ENCODE results near the gene DCAF15.
"Not testable (repeated sequence)": the region's sequence is repeated elsewhere in the genome, so short reads cannot be mapped to it uniquely, and the experiment has no call there.

DCAF15 gene

GRCh38 chr19:13960863-13961784, 8.8 kb downstream of the DCAF15 start:
- no peak for DNase-seq

DNA sequence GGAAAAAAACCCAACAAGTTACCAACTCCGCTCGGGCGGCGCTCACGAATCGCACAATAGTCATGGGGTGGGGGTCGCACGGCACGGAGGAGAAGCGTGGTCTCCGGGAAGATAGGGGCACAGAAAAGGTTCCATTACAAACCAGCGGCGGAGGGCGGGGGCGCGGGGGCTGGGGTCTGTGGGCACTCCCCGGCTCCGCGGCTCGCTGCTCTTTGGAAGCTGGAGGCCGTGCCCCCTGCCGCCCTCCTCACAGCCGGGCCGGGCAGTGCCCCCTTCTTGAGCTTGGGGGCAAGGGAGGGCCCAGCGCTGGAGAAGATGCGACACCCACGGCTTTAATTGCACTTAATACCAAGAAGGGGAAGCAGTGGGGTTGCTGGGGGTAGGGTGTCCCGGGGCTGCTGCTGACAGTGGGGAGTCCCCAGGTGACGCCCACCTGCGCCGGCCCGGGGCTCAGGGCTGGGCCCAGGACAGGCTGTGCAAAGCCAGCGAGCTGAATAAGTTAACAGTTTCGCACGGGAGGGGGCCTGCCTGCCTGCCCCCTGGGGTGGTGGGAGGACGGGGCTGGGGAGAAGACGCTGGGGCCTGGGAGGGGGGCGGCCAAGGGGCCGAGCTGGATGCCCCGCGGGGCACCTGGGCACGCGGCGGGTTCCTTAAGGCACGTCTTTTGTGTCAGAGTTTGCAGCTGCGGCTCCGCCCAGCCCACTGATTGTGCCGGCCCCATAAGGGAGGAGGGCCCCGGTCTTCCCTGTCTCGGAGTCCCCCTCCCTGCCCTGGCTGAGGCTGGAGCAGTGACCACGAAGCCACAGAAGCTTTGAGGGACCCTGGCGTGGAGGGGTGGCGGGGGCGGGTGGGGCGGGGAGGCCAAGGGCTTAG, 9.8 kb downstream of the DCAF15 start:
- DNase-seq, result peak; percentile 22

GRCh38 chr19:13962699-13963602, 10.6 kb downstream of the DCAF15 start:
- DNase-seq, result peak; percentile 55

GRCh38 chr19:13963603-13964105, 11.3 kb downstream of the DCAF15 start:
- DNase-seq, result no peak

DNA sequence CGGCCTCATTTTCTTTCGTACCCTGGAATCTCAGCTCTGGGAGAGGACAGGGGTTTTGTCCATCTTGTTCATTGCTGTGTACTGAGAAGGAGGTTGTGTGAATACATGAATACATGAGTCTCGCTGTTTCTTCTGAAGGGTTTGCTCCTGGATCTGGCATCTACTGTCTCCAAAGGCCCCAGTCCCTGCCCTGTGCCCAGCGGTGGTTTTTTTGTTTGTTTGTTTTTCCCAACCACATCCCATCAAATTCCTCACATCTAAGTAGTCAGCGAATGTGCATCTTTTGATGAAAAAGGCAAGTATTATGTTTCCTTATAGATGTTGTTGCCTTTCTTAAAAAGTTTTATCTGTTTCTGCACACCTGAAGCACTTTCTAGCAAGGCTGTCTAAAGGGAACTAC, 12.5 kb downstream of the DCAF15 start:
- DNase-seq, result peak; percentile 36

- DNase-seq, result no peak
These were observed 13.1 kb downstream of the DCAF15 start for GRCh38 chr19:13965377-13965896.

GRCh38 chr19:13965926-13966683, 13.8 kb downstream of the DCAF15 start:
- DNase-seq, result no peak

- no peak for DNase-seq
These were observed 14.4 kb downstream of the DCAF15 start for GRCh38 chr19:13966684-13967128.

GRCh38 chr19:13967206-13967605, 14.9 kb downstream of the DCAF15 start:
- DNase-seq, result not testable (repeated sequence)

DNA sequence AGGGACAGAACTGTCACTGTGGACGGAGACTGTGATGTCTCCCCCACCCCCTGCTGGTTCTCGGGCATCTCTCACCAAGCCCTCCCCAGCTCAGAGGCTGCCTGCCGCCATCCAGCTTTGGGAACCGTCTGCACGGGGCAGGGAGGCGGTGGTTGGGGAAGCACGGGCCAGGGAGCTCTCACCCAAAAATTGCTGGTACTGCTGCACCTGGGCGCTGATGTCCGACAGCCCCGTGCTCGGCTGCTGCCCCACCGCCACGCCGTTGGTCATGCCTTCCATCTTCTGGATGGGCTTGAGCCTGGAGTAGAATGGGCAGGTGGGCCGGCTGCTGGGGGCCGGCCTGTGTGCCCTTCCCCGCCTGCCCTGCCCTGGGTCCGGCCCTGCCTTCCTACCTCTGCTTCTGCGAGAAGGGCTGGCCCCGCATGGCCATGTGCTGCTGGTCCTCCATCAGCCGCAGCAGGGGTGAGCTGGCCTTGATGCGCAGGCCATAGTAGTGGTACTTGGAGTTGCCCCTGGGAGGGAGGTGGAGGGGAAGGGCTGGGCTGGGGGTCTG, 16.1 kb downstream of the DCAF15 start:
- no peak for DNase-seq

GRCh38 chr19:13968999-13969398, 16.7 kb downstream of the DCAF15 start:
- no peak for DNase-seq

- DNase-seq, result peak; percentile 20
These were observed 17.6 kb downstream of the DCAF15 start for GRCh38 chr19:13969897-13970296.

GRCh38 chr19:13971868-13972267, 19.6 kb downstream of the DCAF15 start:
- DNase-seq, result not testable (repeated sequence)

- DNase-seq, result no peak
These were observed 20.3 kb downstream of the DCAF15 start for GRCh38 chr19:13972368-13973155.

- not testable (repeated sequence) for DNase-seq
These were observed 21.2 kb downstream of the DCAF15 start for GRCh38 chr19:13973479-13973878.

DNA sequence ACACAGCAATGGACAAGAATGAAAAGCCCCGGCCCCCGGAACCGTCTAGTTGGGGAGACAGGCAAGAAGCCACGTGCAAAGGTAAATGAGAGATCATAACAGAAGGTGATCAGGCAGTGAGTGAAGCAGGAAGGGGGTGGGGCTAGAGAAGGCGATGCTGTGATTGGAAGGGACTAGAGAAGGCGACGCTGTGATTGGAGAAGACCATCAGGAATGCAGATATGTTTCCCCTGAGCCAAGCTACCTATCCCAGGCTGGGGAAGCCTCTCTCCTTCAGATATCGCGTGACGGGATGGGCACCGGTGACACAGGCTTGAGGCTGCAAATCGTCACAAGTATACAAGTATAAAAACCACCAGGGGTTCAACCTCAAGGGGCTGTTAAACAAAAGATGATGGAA, 21.8 kb downstream of the DCAF15 start:
- DNase-seq, result peak; percentile 21

DNA sequence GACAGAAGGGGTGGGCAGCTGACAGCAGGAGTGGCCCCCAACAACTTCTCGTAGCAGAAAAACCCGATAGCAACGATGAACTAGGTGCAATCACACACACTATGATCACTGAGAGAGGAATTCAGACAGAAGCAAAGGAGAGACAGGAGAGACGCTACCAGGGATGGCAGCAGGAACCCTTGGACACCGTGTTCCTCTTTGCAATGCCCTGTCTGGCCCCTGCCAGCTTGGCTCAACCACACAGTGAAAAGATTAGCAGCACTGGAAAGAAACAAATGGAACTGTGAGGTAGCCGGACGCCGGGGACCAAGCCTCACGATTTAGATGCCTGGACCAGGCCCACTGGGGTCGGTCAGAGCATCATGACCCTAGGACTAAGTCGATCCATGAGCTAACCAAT, 23.6 kb downstream of the DCAF15 start:
- no peak for DNase-seq

GRCh38 chr19:13976446-13976845, 24.1 kb downstream of the DCAF15 start:
- no peak for DNase-seq

DNA sequence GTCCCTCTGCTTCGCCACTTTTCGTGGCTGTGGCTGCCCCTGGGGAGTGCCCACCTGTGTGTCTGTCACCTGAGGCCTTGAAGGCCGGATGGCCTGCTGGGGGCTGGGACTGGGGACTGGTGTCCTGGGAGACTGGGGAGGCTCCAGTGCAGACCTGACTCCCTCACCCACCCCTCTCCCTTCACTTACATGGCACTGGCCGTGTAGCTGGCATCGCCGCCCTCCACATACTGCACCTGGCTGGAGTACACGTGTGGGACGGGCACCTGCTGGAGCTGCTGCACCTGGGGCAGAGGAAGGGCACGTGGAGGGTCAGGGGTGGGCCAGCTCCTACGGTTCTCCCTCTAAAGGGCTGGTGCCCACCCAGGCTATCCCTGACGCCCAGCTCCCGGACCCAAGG, 25.5 kb downstream of the DCAF15 start:
- DNase-seq, result no peak
